Calu3 (cell line): ENCODE data around the gene PLS1. TPM values are rescaled to one million over a fixed set of nuclear protein-coding genes. Genes with fewer than 3 reads are reported as not detected.
A peak's percentile ranks its signal among the peaks of the same experiment; 100 is the strongest.

Source experiments
- BruUV-seq: library from RNA; stranded (reverse); fragments of 400-500 nt; replicated peaks from 2 replicates; lab custom pipeline; 2021; lab: Mats Ljungman, UMichigan
- CTCF ChIA-PET: fragments of 300-600 bp; sonication (Branson Sonifier 250); formaldehyde crosslinking; loops from one replicate; lab custom pipeline; 2022; ENCODE audit warnings: antibody characterized with exemption; lab: Charles Lee
- DNase-seq: peaks from one replicate; pipeline ENCODE4 v3.0.0; 2022
- H3K27ac Mint-ChIP-seq: one replicate; pipeline ENCODE4 v1.8.0; 2022; ENCODE audit warnings: mixed read lengths; ENCODE audit not compliant: unreplicated experiment
- H3K27me3 Mint-ChIP-seq: one replicate; pipeline ENCODE4 v1.8.0; 2022; ENCODE audit warnings: mixed read lengths; ENCODE audit not compliant: unreplicated experiment
- H3K36me3 Mint-ChIP-seq: one replicate; pipeline ENCODE4 v1.8.0; 2022; ENCODE audit warnings: mild to moderate bottlenecking, moderate library complexity, mixed read lengths; ENCODE audit not compliant: insufficient read depth, unreplicated experiment
- H3K4me1 Mint-ChIP-seq: one replicate; pipeline ENCODE4 v1.8.0; 2022; ENCODE audit warnings: mild to moderate bottlenecking, low read depth, mixed read lengths; ENCODE audit not compliant: unreplicated experiment
- H3K4me3 Mint-ChIP-seq: one replicate; pipeline ENCODE4 v1.8.0; 2022; ENCODE audit warnings: mild to moderate bottlenecking, low read depth, moderate library complexity, mixed read lengths; ENCODE audit not compliant: unreplicated experiment
- H3K9me3 Mint-ChIP-seq: one replicate; pipeline ENCODE4 v1.8.0; 2022; ENCODE audit warnings: low read depth, mixed read lengths; ENCODE audit not compliant: unreplicated experiment
- intact Hi-C: fragments of 100-400 bp; cut with micrococcal nuclease; formaldehyde crosslinking; loops from one replicate; pipeline ENCODE4 v1.10.0; 2022; ENCODE audit not compliant: unreplicated experiment
- total RNA-seq: library from RNA; stranded (reverse); gene quantifications from 2 replicates; pipeline ENCODE4 v1.2.3, GENCODE V29; 2022
- TF ChIP-seq, protein P1 (sequence below): fragments of 200-600 bp; IDR thresholded peaks from one replicate; pipeline ENCODE4 v1.8.0; 2022; ENCODE audit warnings: antibody characterized with exemption; ENCODE audit not compliant: unreplicated experiment

PLS1 gene
- total RNA-seq, 1 experiment from 2014 or later, result 155 TPM

DNA sequence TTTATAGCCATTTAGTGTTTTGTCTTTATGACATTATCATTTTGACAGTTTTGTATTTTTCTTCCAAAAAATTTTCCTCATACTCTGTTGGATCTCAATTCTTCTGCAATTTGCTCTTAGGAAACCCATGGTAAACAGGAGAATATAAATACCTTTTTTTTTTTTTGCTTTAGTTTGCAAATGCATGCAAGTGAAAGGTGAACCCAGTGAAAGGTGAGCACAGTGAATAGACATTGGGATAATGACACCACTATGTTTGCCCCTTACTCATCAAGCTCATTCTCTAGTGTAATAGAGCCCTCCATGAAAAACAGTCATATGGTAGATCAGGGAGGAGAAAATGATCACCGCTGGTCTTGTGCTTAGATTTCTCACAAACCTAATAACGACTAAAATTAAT lies 68.6 kb downstream of the PLS1 start:
- Mint-ChIP-seq H3K9me3 (no peaks in the 10 kb centered on the region), H3K4me1 (peaks cover 9% of the 10 kb centered on the region), H3K4me3 (peak overlapping the region; percentile 57), H3K36me3 (peaks cover 19% of the 10 kb centered on the region), H3K27me3 (no peaks in the 10 kb centered on the region), H3K27ac (no peak overlapping the region)
- intact Hi-C loops, result loop anchor here (1.0 to 10.0 kb wide), 4 partner anchors 20 to 340 kb away; partner anchors contain the start of genes PLS1 and U2SURP
- no TSS peak for BruUV-seq
- DNase-seq, result no peak
- CTCF ChIA-PET, result interaction anchor here (0.7 to 1.3 kb wide), 8 partner anchors 16 to 578 kb away, joined by 3 to 8 read pairs (median 4); partner anchors contain the start of gene PLS1
- TF ChIP-seq, protein P1, sequence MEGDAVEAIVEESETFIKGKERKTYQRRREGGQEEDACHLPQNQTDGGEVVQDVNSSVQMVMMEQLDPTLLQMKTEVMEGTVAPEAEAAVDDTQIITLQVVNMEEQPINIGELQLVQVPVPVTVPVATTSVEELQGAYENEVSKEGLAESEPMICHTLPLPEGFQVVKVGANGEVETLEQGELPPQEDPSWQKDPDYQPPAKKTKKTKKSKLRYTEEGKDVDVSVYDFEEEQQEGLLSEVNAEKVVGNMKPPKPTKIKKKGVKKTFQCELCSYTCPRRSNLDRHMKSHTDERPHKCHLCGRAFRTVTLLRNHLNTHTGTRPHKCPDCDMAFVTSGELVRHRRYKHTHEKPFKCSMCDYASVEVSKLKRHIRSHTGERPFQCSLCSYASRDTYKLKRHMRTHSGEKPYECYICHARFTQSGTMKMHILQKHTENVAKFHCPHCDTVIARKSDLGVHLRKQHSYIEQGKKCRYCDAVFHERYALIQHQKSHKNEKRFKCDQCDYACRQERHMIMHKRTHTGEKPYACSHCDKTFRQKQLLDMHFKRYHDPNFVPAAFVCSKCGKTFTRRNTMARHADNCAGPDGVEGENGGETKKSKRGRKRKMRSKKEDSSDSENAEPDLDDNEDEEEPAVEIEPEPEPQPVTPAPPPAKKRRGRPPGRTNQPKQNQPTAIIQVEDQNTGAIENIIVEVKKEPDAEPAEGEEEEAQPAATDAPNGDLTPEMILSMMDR, result no peak

DNA sequence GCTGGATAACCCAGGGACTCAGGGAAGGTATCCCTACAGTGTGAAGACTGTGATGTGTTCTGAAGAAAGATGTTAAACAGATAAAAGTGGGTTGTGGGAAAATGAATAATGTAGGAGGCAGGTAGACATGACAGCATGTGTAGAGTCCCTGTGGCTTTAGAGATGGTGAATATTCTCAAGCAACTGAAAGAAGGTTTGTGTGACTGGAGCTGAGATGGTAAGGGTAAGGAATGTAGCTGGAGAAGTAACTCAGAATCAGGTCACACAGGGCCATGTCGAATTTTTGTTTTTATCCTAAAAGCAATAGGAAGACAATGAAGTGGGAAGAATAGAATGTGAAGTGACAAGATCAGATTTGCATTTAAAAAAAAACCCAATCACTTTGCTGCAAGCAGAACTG lies 73.9 kb downstream of the PLS1 start:
- Mint-ChIP-seq H3K27ac (peak overlapping the region; percentile 7), H3K4me3 (no peak overlapping the region), H3K9me3 (no peaks in the 10 kb centered on the region), H3K27me3 (no peaks in the 10 kb centered on the region), H3K36me3 (peaks cover 9% of the 10 kb centered on the region), H3K4me1 (peaks cover 9% of the 10 kb centered on the region)
- TF ChIP-seq, protein P1, result no peak
- CTCF ChIA-PET, result interaction anchor here (0.6 to 0.9 kb wide), 2 partner anchors 11 to 115 kb away, joined by 3 to 4 read pairs; no protein-coding TSS in a partner anchor
- intact Hi-C loops, result no loop called here
- no peak for DNase-seq
- BruUV-seq, result no TSS peak

GRCh38 chr3:142676151-142676550 lies 80.0 kb downstream of the PLS1 start:
- no peak overlapping the region for H3K4me3 Mint-ChIP-seq
- DNase-seq, result no peak
- H3K27ac Mint-ChIP-seq, result no peak overlapping the region
- BruUV-seq, result no TSS peak
- intact Hi-C loops, result no loop called here
- CTCF ChIA-PET, result interaction anchor here (0.6 kb wide), 1 partner anchor 102 kb away, joined by 3 read pairs; no protein-coding TSS in a partner anchor
- peaks cover 16% of the 10 kb centered on the region for H3K36me3 Mint-ChIP-seq
- H3K9me3 Mint-ChIP-seq, result no peaks in the 10 kb centered on the region
- H3K27me3 Mint-ChIP-seq, result no peaks in the 10 kb centered on the region
- no peaks in the 10 kb centered on the region for H3K4me1 Mint-ChIP-seq
- TF ChIP-seq, protein P1, result no peak

DNA sequence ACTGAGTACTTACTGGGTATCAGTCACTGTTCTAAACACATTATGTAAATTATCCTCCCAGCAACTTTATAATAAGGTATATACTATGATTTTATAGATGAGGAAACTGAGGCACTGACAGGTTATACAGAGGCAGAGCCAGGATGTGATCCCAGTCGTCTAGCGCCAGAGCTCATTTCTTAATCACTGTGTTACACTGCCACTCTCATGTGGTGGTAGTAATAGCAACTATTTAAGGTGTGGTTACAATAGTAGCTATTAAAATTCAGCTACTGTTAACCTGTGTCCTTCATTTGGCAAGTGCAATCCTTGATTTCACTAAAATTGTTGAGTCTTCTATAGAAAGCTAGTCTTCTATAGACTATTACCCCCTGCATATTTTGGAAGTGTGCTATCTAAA lies 84.5 kb downstream of the PLS1 start:
- intact Hi-C loops, result loop anchor here (1.0 kb wide), 1 partner anchor 93 kb away; no protein-coding TSS in a partner anchor
- Mint-ChIP-seq H3K27ac (no peak overlapping the region), H3K4me1 (no peaks in the 10 kb centered on the region), H3K36me3 (peaks cover 30% of the 10 kb centered on the region), H3K4me3 (no peak overlapping the region), H3K9me3 (no peaks in the 10 kb centered on the region), H3K27me3 (no peaks in the 10 kb centered on the region)
- CTCF ChIA-PET, result interaction anchor here (0.5 to 1.2 kb wide), 20 partner anchors 10 to 321 kb away, joined by 3 to 91 read pairs (median 4); partner anchors contain the start of genes ATR, PLS1 and U2SURP
- peak; percentile 26 for DNase-seq
- TF ChIP-seq, protein P1, result peak; percentile 34
- BruUV-seq, result no TSS peak
